ENCODE results near the gene SHLD2. TPM values are rescaled to one million over a fixed set of nuclear protein-coding genes. Genes with fewer than 3 reads are reported as not detected.

Gene SHLD2, protein sequence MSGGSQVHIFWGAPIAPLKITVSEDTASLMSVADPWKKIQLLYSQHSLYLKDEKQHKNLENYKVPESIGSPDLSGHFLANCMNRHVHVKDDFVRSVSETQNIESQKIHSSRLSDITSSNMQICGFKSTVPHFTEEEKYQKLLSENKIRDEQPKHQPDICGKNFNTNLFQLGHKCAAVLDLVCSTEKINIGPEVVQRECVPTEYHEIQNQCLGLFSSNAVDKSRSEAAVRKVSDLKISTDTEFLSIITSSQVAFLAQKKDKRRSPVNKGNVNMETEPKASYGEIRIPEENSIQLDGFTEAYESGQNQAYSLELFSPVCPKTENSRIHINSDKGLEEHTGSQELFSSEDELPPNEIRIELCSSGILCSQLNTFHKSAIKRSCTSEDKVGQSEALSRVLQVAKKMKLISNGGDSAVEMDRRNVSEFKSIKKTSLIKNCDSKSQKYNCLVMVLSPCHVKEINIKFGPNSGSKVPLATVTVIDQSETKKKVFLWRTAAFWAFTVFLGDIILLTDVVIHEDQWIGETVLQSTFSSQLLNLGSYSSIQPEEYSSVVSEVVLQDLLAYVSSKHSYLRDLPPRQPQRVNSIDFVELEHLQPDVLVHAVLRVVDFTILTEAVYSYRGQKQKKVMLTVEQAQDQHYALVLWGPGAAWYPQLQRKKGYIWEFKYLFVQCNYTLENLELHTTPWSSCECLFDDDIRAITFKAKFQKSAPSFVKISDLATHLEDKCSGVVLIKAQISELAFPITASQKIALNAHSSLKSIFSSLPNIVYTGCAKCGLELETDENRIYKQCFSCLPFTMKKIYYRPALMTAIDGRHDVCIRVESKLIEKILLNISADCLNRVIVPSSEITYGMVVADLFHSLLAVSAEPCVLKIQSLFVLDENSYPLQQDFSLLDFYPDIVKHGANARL
- 8.2 and 24.3 TPM in 2 replicates for total RNA-seq (ENCODE audit: low replicate concordance)

DNA sequence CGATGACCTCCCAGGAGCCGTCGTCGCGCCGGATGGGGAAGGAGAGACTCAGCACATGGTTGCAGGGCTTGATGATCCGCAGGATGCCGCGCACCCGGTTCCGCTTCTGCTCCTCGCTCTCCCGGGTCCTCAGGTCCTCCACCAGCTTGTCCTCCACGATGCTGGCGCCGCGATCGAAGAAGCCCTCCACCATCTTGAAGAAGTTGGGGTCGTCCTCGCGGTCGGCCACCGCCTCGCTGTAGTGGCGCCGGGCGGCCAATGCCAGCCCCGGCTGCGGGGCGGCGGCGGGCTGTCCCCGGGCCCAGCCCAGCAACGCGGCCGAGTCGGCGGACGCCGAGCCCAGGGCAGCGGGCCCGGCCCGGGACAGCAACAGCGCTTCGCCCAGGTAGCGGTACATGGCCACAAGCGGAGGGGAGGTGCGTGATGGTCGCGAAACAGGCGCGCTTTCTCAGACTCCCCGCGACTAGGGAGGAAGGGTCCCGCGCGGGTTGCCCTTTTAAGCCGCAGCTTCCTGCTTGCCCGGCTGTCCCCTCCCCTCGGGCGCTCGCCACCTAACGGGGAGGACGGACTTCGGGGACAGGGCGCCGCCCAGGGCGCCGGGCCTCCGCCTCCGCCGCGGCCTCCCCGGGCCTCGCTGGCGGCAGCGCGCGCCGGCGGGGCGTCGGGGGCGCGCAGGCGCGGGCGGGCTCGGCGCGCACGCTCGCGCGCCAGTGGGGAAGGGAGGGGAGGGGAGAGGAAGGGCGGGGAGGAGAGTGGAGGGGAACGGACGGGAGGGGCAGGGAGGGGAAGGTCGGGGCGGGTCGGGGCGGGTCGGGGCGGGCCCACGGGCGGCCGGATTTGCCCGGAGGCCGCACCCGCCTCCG lies at the start of gene SHLD2, which contains the start of gene GLUD1:
TSS of gene SHLD2 (plus strand) at position 834 of the 863 bp plus-strand sequence. CDS start 56,149 bp downstream, outside the sequence.
TSS of gene GLUD1 (minus strand) at position 471 of the 863 bp plus-strand sequence. CDS start at position 397, 74 bp downstream.

DNA sequence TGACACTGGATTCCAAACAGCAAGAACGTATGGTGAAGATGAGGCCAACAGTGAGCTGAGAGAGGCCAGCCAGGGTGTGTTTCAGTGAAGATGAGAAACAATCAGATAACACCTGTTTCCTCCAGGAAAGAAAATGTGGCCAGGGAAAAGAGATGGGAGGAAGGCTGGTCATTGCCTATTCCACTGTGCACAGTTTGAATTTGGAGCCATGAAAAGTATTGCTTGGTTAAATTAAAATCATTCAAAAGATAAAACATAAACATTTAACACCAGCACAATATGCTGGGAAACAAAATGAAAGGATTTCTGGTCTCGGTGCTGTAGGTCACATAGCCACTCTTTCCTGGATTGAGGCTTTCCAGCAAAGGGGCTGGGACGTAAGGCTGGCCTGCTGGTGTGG lies 130.1 kb downstream of the SHLD2 start, which contains the start of gene NUTM2A:
TSS of gene NUTM2A (plus strand) at position 301 of the 400 bp plus-strand sequence. CDS start 383 bp downstream, outside the sequence.

Other genes starting within 250 kb of the SHLD2 start
- gene MMRN2, start 137.6 kb upstream of the SHLD2 start, total RNA-seq (ENCODE audit: low replicate concordance): 2.5 and 17.8 TPM in 2 replicates
- gene SNCG, start 136.6 kb upstream of the SHLD2 start, total RNA-seq (ENCODE audit: low replicate concordance): 48.3 and 77.0 TPM in 2 replicates
- gene ADIRF, start 126.7 kb upstream of the SHLD2 start, total RNA-seq (ENCODE audit: low replicate concordance): 44.9 and 184 TPM in 2 replicates
- not detected in 2 replicates for gene FAM25A, start 74.9 kb upstream of the SHLD2 start, total RNA-seq (ENCODE audit: low replicate concordance)
- 206 and 229 TPM in 2 replicates for gene GLUD1, start 363 bp upstream of the SHLD2 start, total RNA-seq (ENCODE audit: low replicate concordance)
- gene NUTM2A, start 130.2 kb downstream of the SHLD2 start, total RNA-seq (ENCODE audit: low replicate concordance): 0.12 and 0.15 TPM in 2 replicates

Measured in smooth muscle cell of the coronary artery (primary cell).